Mesenchymal stem cell (in vitro differentiated cells and primary cell): ENCODE data around the gene GPR148.

Experiments used
- DNase-seq: peaks from one replicate; pipeline ENCODE4 v3.0.0-alpha.2; 2013
- H2AFZ ChIP-seq: one replicate; pipeline ENCODE4 v1.6.1; 2013; ENCODE audit warnings: low read depth, mild to moderate bottlenecking, control low read depth, inconsistent platforms, low read length, moderate library complexity
- H2AK5ac ChIP-seq: 2 replicates; pipeline ENCODE4 v1.6.1; 2013; ENCODE audit warnings: low read length, moderate library complexity, mild to moderate bottlenecking, inconsistent platforms; ENCODE audit not compliant: severe bottlenecking
- H2BK120ac ChIP-seq: one replicate; pipeline ENCODE4 v1.6.1; 2013; ENCODE audit warnings: low read depth, mild to moderate bottlenecking, inconsistent platforms, low read length, moderate library complexity
- H2BK12ac ChIP-seq, 2 experiments: one replicate each; pipeline ENCODE4 v1.6.1; 2013; ENCODE audit warnings: inconsistent platforms in 2 of 2, low read length in 2 of 2, mild to moderate bottlenecking in 2 of 2, moderate library complexity in 2 of 2, control low read depth in 1 of 2
- H2BK15ac ChIP-seq: one replicate; pipeline ENCODE4 v1.6.1; 2013; ENCODE audit warnings: mild to moderate bottlenecking, low read depth, inconsistent platforms; ENCODE audit not compliant: poor library complexity, severe bottlenecking
- H2BK5ac ChIP-seq: 2 replicates; pipeline ENCODE4 v1.6.1; 2013; ENCODE audit warnings: low read depth, mild to moderate bottlenecking, low read length, control low read depth, inconsistent platforms; ENCODE audit not compliant: poor library complexity, severe bottlenecking
- H3K14ac ChIP-seq, 2 experiments: one replicate each; pipeline ENCODE4 v1.6.1; 2013; ENCODE audit warnings: inconsistent platforms in 2 of 2, low read length in 2 of 2, control low read depth in 1 of 2, mild to moderate bottlenecking in 1 of 2, moderate library complexity in 1 of 2
- H3K18ac ChIP-seq, 2 experiments: one replicate each; pipeline ENCODE4 v1.6.1; 2013; ENCODE audit warnings: inconsistent platforms in 2 of 2, low read length in 2 of 2, control low read depth in 1 of 2, low read depth in 1 of 2, mild to moderate bottlenecking in 1 of 2
- H3K23ac ChIP-seq, 2 experiments: one replicate each; pipeline ENCODE4 v1.6.1; 2013; ENCODE audit warnings: inconsistent platforms in 2 of 2, low read length in 2 of 2, mild to moderate bottlenecking in 2 of 2, moderate library complexity in 2 of 2, control low read depth in 1 of 2
- H3K27ac ChIP-seq: 2 replicates; pipeline ENCODE4 v1.5.1; 2013; ENCODE audit warnings: mild to moderate bottlenecking, moderate library complexity, low read length, control low read depth, inconsistent platforms; ENCODE audit not compliant: poor library complexity, severe bottlenecking
- H3K27me3 ChIP-seq, 2 experiments: 2 replicates each; pipeline versions ENCODE4 v1.6.1 to v1.7.0; 2013; ENCODE audit warnings: low read length in 2 of 2, mild to moderate bottlenecking in 2 of 2, moderate library complexity in 2 of 2, control low read depth in 1 of 2, inconsistent platforms in 1 of 2; ENCODE audit not compliant: control insufficient read depth in 1 of 2, insufficient read depth in 1 of 2
- H3K36me3 ChIP-seq, 2 experiments: 2 replicates each; pipeline versions ENCODE4 v1.6.1 to v1.7.0; 2013; ENCODE audit warnings: low read length in 2 of 2, control low read depth in 1 of 2, inconsistent platforms in 1 of 2, low read depth in 1 of 2, mild to moderate bottlenecking in 1 of 2; ENCODE audit not compliant: insufficient read depth in 2 of 2, control insufficient read depth in 1 of 2
- H3K4ac ChIP-seq, 2 experiments: one replicate each; pipeline ENCODE4 v1.6.1; 2013; ENCODE audit warnings: inconsistent platforms in 2 of 2, low read length in 2 of 2, mild to moderate bottlenecking in 2 of 2, moderate library complexity in 2 of 2, control low read depth in 1 of 2, low read depth in 1 of 2
- H3K4me1 ChIP-seq: 2 replicates; pipeline ENCODE4 v1.6.1; 2013; ENCODE audit warnings: low read depth, low read length, control low read depth; ENCODE audit not compliant: control insufficient read depth, insufficient read depth
- H3K4me2 ChIP-seq: 2 replicates; pipeline ENCODE4 v1.6.1; 2013; ENCODE audit warnings: low read length, mild to moderate bottlenecking, inconsistent platforms; ENCODE audit not compliant: poor library complexity, severe bottlenecking
- H3K4me3 ChIP-seq, 2 experiments: 2 replicates each; pipeline versions ENCODE4 v1.5.1 to v1.7.0; 2013; ENCODE audit warnings: low read length in 2 of 2, mild to moderate bottlenecking in 2 of 2, control low read depth in 1 of 2, low read depth in 1 of 2; ENCODE audit not compliant: insufficient read depth in 1 of 2
- H3K79me1 ChIP-seq: replicated peaks from 2 replicates; pipeline ENCODE4 v1.6.1; 2013; ENCODE audit warnings: mild to moderate bottlenecking, control low read depth, low read length, inconsistent platforms; ENCODE audit not compliant: poor library complexity, severe bottlenecking
- H3K9ac ChIP-seq: 2 replicates; pipeline ENCODE4 v1.7.0; 2013; ENCODE audit warnings: mild to moderate bottlenecking, low read length, moderate library complexity
- H3K9me3 ChIP-seq: 2 replicates; pipeline ENCODE4 v1.7.0; 2013; ENCODE audit warnings: mild to moderate bottlenecking, low read length; ENCODE audit not compliant: control insufficient read depth
- H4K8ac ChIP-seq: one replicate; pipeline ENCODE4 v1.6.1; 2013; ENCODE audit warnings: inconsistent platforms, mild to moderate bottlenecking, low read length, moderate library complexity
- H4K91ac ChIP-seq: one replicate; pipeline ENCODE4 v1.6.1; 2013; ENCODE audit warnings: mild to moderate bottlenecking, low read length, inconsistent platforms
- WGBS: methylation state at CpG from one replicate; pipeline ENCODE4 v1.1.7; 2013; ENCODE audit warnings: mixed read lengths; 5-methylcytosine and 5-hydroxymethylcytosine counted together

The GPR148 gene

DNA sequence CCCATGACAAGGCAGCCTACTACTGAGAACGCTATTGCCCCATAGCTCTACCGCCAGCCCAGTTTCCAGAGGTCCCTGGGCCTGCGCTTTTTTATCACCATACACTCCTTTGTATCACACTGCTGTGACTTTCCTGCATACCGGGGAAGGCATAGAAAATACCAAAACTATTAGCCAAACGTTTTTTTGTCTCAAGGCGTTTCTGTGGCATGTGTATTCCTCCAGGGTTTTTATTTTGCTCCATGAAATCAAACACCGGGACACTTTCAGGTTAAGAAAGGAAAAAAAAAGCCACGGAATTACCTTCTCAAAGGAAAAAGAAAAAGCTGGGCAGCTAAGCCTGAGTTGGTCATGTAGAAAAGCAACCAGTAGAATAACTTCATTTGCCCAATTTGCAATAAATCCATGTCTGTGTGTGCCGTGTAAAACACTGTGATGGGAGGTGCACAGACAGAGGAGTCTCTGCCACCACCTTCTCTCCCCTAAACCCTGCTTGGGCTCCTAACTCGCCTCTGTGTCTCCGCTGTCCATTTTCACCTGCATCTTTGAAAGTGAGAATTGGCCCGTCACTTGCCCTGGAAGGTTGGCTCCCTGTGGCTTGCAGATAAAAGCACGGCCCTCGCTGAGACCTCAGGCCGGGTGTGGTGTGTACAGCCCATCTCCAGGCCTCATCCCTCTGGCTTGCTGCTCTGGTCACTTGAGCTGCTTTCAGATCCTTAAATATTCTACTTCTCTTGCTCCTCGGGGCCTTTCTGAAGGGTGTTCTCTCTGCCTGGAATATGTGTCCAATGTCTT lies 28.2 kb downstream of the GPR148 start:
- WGBS: 27% methylated on average over 15 of the region's 16 CpGs
- H2BK5ac ChIP-seq: no peak overlapping the region
- H2BK120ac ChIP-seq: no peak overlapping the region
- H3K18ac ChIP-seq: no peak overlapping the region
- no peak overlapping the region for H3K4me3 ChIP-seq
- no peak overlapping the region for H3K4me2 ChIP-seq
- no peak overlapping the region for H4K91ac ChIP-seq
- H2BK12ac ChIP-seq: no peak overlapping the region
- peaks cover 40 to 50% of the 10 kb centered on the region in 2 experiments for H3K27me3 ChIP-seq
- H3K36me3 ChIP-seq: no peaks in the 10 kb centered on the region
- no peak for DNase-seq
- no peak overlapping the region for H3K4ac ChIP-seq
- no peak overlapping the region for H3K14ac ChIP-seq
- peaks cover 11% of the 10 kb centered on the region for H3K4me1 ChIP-seq
- H3K27ac ChIP-seq: no peak overlapping the region
- no peaks in the 10 kb centered on the region for H3K9me3 ChIP-seq
- H3K23ac ChIP-seq: no peak overlapping the region
- H2BK15ac ChIP-seq: no peak overlapping the region
- H2AK5ac ChIP-seq: no peak overlapping the region
- H3K9ac ChIP-seq: no peak overlapping the region
- H4K8ac ChIP-seq: no peak overlapping the region
- no peak overlapping the region for H2AFZ ChIP-seq
- no peaks in the 10 kb centered on the region for H3K79me1 ChIP-seq

GRCh38 chr2:130759906-130760753 lies 31.3 kb downstream of the GPR148 start:
- no peak overlapping the region for H3K18ac ChIP-seq
- H3K4me2 ChIP-seq: no peak overlapping the region
- H3K4me3 ChIP-seq: no peak overlapping the region
- H2BK12ac ChIP-seq: no peak overlapping the region
- WGBS: 67% methylated on average over 10 of the region's 10 CpGs
- no peak overlapping the region for H2AFZ ChIP-seq
- H3K14ac ChIP-seq: no peak overlapping the region
- H3K27ac ChIP-seq: no peak overlapping the region
- H2BK5ac ChIP-seq: no peak overlapping the region
- H2AK5ac ChIP-seq: no peak overlapping the region
- H3K4me1 ChIP-seq: peaks cover 11% of the 10 kb centered on the region
- H3K36me3 ChIP-seq: no peaks in the 10 kb centered on the region
- H3K23ac ChIP-seq: no peak overlapping the region
- H4K8ac ChIP-seq: no peak overlapping the region
- H3K9ac ChIP-seq: no peak overlapping the region
- H2BK120ac ChIP-seq: no peak overlapping the region
- H2BK15ac ChIP-seq: no peak overlapping the region
- peaks cover 30 to 43% of the 10 kb centered on the region in 2 experiments for H3K27me3 ChIP-seq
- H4K91ac ChIP-seq: no peak overlapping the region
- H3K79me1 ChIP-seq: no peaks in the 10 kb centered on the region
- no peak for DNase-seq
- H3K9me3 ChIP-seq: no peaks in the 10 kb centered on the region
- no peak overlapping the region for H3K4ac ChIP-seq

GRCh38 chr2:130760754-130761751 lies 32.2 kb downstream of the GPR148 start:
- H3K27me3 ChIP-seq: peaks cover 23 to 37% of the 10 kb centered on the region in 2 experiments
- no peak overlapping the region for H2BK120ac ChIP-seq
- H3K18ac ChIP-seq: no peak overlapping the region
- peaks cover 6% of the 10 kb centered on the region for H3K4me1 ChIP-seq
- H3K23ac ChIP-seq: no peak overlapping the region
- WGBS: 69% methylated on average over 14 of the region's 14 CpGs
- H3K4me2 ChIP-seq: no peak overlapping the region
- no peak overlapping the region for H2AFZ ChIP-seq
- no peak overlapping the region for H3K14ac ChIP-seq
- no peak overlapping the region for H3K27ac ChIP-seq
- no peaks in the 10 kb centered on the region for H3K36me3 ChIP-seq
- no peak for DNase-seq
- no peak overlapping the region for H3K9ac ChIP-seq
- no peak overlapping the region for H2AK5ac ChIP-seq
- H3K9me3 ChIP-seq: no peaks in the 10 kb centered on the region
- H2BK15ac ChIP-seq: no peak overlapping the region
- no peak overlapping the region for H4K91ac ChIP-seq
- no peak overlapping the region for H2BK5ac ChIP-seq
- H4K8ac ChIP-seq: no peak overlapping the region
- no peaks in the 10 kb centered on the region for H3K79me1 ChIP-seq
- no peak overlapping the region for H3K4ac ChIP-seq
- no peak overlapping the region for H3K4me3 ChIP-seq
- H2BK12ac ChIP-seq: no peak overlapping the region
